VCaP (cell line): Measurements from ENCODE around the gene MAP3K5.

Experiments
- H3K27ac ChIP-seq: fragments of 450-650 bp; 2 replicates; pipeline ENCODE4 v1.5.1; 2017
- TF ChIP-seq, protein P1 (sequence below): fragments of 450-650 bp; conservative IDR thresholded peaks from 2 replicates; pipeline ENCODE4 v1.5.1; 2017; ENCODE audit warnings: mild to moderate bottlenecking, moderate library complexity

The MAP3K5 gene

DNA sequence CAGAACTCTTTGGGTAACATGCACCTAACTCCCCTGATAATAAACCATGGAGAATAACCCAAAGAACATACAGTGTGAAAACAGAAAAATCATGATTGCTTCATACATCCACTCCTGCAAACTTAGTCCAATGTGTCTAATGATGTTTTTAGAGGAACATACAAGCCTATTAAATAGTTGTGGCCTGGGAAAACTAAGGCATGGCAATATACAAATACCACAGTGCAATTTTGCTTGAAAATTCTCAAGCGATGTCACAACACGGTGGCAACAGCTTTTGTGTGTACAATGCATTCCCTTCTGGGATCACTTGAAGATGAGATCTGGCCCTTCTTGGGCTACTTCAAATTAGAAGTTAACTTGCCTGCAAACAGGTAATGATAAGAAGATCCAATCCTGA, 16.7 kb downstream of the MAP3K5 start:
- no peak overlapping the region for H3K27ac ChIP-seq
- TF ChIP-seq, protein P1, sequence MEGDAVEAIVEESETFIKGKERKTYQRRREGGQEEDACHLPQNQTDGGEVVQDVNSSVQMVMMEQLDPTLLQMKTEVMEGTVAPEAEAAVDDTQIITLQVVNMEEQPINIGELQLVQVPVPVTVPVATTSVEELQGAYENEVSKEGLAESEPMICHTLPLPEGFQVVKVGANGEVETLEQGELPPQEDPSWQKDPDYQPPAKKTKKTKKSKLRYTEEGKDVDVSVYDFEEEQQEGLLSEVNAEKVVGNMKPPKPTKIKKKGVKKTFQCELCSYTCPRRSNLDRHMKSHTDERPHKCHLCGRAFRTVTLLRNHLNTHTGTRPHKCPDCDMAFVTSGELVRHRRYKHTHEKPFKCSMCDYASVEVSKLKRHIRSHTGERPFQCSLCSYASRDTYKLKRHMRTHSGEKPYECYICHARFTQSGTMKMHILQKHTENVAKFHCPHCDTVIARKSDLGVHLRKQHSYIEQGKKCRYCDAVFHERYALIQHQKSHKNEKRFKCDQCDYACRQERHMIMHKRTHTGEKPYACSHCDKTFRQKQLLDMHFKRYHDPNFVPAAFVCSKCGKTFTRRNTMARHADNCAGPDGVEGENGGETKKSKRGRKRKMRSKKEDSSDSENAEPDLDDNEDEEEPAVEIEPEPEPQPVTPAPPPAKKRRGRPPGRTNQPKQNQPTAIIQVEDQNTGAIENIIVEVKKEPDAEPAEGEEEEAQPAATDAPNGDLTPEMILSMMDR = no peak

DNA sequence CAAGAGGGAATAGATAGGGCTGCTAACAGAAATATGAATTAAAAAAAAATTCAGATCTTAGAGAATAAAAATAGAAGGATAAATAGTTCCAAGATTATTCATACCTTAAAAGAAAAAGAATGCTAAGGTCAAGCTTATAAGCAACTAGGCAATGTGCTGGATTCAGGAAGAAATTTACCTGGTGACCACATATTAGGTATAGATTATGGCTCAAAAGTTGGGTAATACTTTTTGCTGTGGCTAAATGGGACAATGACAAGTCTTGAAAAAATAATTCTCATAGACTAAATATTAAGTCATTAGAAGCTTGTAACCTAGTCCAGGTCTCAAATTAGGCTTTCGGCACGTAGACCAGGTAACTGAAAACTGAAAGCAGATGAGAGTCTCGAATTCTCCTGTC, 17.2 kb downstream of the MAP3K5 start:
- TF ChIP-seq, protein P1 = no peak
- no peak overlapping the region for H3K27ac ChIP-seq

DNA sequence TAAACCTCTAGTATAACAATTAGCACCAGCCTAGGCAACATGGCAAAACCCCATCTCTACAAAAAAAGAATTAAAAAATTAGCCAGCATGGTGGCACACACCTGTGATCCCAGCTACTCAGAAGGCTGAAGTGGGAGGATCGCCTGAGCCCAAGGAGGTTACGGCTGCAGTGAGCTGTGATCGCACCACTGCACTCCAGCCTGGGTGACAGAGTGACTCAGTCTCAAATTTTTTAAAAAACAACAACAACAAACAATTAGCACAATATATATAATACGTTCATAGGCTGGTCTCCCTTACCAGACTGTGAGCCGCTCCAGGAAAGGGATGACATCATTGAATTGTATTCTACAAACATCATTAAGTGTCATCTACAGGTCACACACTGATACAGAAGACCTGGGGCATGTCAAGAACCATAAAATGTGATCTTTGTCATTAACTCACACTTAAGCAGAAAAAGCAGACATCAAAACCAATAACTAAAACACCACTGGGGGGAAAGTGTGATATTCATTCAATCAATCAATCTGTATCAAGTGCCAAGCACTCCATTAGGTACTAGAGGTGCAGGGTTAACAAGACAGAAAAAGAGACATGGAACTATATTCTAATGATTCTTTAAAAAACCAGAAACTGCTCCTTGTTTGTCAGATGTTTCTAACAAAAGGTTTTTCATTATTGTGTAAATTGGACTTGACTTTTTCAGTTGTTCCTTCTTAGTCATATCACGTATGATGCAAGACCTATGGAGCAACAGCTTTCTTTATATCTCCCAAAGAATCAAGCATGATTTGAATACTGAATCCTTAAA, 17.8 kb downstream of the MAP3K5 start:
- TF ChIP-seq, protein P1 = no peak
- no peak overlapping the region for H3K27ac ChIP-seq

DNA sequence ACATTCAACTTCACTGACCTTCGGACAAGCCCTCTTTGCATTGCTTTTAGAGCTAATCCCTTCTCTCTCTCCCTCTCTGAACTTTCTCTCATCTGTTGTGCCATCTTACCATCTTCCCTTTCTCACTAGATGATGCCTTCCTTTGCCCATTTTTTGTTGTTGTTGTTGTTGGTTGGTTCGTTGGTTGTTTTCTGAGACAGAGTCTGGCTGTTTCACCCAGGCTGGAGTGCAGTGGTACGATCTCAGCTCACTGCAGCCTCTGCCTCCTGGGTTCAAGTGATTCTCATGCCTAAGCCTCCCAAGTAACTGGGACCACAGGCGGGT, 18.8 kb downstream of the MAP3K5 start:
- H3K27ac ChIP-seq = no peak overlapping the region
- TF ChIP-seq, protein P1 = no peak

DNA sequence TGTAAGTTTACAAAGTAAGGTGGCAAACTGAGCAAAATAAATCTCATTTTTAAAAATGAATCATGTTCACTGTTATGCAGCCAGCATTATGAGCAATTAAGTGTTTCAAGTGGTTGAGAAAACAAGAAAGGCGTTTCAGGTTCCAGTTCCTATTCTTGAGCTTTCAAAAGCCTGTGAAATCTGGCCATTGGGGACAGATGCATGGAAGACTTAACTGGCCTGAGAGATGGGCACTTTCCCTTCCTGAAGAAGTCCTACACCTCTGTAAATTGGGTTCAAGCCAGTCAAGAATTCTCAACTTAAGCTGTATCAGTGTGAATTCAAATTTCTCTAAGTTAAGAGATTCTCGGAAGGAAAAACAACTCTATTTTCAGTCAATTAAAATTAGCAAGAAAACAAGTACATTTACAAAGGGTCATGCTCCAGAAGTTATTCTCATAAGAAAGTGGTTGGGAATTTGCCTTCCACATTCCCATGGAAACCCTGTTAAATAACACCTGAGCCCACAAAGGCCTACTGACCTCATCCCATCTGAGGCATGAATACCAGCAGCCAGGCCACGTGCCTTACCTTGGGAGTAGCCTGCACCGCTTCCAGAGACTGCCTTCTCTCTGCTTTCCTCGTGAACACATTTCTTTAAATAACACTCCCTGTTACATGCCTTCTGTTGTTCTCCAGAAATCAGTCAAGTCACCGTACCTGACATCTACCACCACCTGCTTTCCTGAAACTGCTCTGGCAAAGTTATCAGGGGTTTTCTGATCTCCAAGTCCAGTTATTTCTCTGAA, 19.4 kb downstream of the MAP3K5 start:
- H3K27ac ChIP-seq = no peak overlapping the region
- TF ChIP-seq, protein P1 = no peak

DNA sequence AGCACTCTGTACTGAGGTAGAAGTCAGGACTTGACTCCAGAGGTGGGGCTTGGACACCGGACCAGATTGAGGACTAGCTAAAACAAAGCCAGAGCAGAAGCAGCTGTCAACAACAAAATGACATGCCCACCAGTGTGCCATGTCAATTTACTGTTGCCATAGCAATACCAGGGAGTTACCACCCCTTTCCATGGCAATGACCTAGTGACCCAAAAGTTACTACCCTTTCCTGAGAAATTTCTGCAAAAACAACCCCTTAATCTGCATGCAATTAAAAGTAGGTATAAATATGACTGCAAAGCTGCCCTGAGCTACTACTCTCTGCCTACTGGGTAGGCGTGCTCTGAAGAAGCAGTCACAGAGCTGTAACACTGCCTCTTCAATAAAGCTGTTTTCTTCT, 21.0 kb downstream of the MAP3K5 start:
- TF ChIP-seq, protein P1 = no peak
- H3K27ac ChIP-seq = no peak overlapping the region

DNA sequence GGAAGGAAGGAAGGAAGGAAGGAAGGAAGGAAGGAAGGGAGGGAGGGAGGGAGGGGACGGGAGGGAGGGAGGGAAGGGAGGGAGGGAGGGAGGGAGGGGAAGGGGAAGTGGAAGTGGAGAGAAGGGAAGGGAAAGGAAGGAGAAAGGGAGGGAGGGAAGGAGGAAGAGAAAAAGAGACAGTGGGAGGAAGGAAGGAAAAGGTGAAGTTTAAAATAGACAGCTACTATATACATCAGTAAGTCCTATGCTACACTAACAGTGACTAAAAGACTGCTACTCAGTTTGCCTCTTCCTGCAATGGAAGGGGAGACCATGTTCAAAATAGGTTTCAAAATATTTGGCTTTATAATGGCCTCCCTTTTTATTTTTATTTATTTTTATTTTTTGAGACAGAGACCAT, 22.5 kb downstream of the MAP3K5 start:
- TF ChIP-seq, protein P1 = no peak
- H3K27ac ChIP-seq = no peak overlapping the region
